ENCODE measurements around the gene ANXA11. TPM values are rescaled to one million over a fixed set of nuclear protein-coding genes. Genes with fewer than 3 reads are reported as not detected.
"Not testable (repeated sequence)": the region's sequence is repeated elsewhere in the genome, so short reads cannot be mapped to it uniquely, and the experiment has no call there.

ANXA11 gene
- total and polyA plus RNA-seq, 2 donors (not counting 1 experiment from before 2014, with no cell fraction given) = 124 to 206 TPM

DNA sequence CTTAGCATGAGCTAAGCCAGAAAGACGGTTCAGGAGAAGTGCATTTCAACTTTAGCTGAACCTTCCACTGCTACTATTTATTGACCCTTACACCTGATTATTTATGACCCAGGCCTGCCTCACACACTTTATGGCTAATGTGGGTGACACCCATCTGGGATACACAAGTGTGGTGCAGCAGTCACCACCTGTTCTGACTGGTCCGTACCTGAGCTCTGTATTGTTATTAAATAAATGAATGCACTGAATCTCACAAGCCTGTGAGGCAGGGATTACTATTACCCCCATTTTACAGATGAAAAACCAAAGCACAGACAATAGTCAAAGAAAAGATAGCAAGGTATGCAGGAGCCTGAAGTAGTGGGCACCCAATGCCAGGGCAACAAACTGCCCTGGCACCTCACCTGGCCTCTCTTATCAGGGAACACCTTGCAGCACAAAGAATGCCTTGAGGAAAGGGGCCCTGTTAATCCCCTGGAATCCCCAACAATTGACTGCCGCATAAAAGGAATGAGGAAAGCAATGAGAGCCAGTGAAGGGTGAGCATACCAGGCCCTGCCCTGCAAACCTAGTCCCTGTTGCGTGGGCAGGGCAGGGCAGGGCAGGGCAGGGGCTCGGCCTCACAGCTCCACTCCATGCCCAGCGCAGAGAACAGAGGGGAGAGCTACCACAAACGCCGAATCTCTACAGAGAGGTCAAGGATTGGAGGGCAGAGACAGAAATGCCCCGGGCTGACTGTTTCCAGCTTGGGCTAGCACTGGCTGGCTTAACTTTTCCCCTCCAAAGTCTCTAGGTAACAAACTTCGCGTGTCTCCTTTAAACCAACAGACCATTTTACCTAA, 1.3 kb downstream of the ANXA11 start:
- no peak for TF ChIP-seq EZH2 (IDR thresholded peaks at IDR 0.05; ENCODE audit: low read length, missing control alignments)
- TF ChIP-seq, protein P1, sequence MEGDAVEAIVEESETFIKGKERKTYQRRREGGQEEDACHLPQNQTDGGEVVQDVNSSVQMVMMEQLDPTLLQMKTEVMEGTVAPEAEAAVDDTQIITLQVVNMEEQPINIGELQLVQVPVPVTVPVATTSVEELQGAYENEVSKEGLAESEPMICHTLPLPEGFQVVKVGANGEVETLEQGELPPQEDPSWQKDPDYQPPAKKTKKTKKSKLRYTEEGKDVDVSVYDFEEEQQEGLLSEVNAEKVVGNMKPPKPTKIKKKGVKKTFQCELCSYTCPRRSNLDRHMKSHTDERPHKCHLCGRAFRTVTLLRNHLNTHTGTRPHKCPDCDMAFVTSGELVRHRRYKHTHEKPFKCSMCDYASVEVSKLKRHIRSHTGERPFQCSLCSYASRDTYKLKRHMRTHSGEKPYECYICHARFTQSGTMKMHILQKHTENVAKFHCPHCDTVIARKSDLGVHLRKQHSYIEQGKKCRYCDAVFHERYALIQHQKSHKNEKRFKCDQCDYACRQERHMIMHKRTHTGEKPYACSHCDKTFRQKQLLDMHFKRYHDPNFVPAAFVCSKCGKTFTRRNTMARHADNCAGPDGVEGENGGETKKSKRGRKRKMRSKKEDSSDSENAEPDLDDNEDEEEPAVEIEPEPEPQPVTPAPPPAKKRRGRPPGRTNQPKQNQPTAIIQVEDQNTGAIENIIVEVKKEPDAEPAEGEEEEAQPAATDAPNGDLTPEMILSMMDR (conservative IDR thresholded peaks at IDR 0.05 in 1 of 2, IDR thresholded peaks at IDR 0.05 in 1 of 2; ENCODE audit: low read depth in 1 of 2, low read length in 2 of 2) = no peak
- Histone ChIP-seq H3K27me3 (ENCODE audit: control insufficient read depth, insufficient read depth, low read length) (no peaks in the 10 kb centered on the region), H3K79me2 (ENCODE audit: control insufficient read depth, insufficient read depth, low read length) (peaks cover 75% of the 10 kb centered on the region), H3K4me2 (ENCODE audit: extremely low read depth, insufficient read depth, low read length) (peak overlapping the region; percentile 80), H3K4me1 (ENCODE audit: control insufficient read depth, extremely low read depth, insufficient read depth, low read length) (peaks cover 28% of the 10 kb centered on the region), H3K4me3 (replicated peaks in 1 of 4; ENCODE audit: control extremely low read depth in 1 of 4, insufficient read depth in 1 of 4, low read depth in 3 of 4, low read length in 4 of 4) (peak overlapping the region; percentile 73 to 96 (median 94)), H3K36me3 (ENCODE audit: control insufficient read depth, insufficient read depth, low read length) (peaks cover 3% of the 10 kb centered on the region), H3K9ac (ENCODE audit: insufficient read depth, low read length) (peak overlapping the region; percentile 94), H4K20me1 (ENCODE audit: control insufficient read depth, extremely low read depth, insufficient read depth, low read length) (peaks cover 2% of the 10 kb centered on the region), H3K9me3 (ENCODE audit: control insufficient read depth, insufficient read depth, low read depth, low read length) (no peaks in the 10 kb centered on the region), H3K27ac (ENCODE audit: insufficient read depth, low read length) (peak overlapping the region; percentile 95), H2AFZ (ENCODE audit: low read length) (no peak overlapping the region)
- peak in 1 of 2 donors; percentile 23 for DNase-seq (ENCODE audit: low read depth in 2 of 2)

DNA sequence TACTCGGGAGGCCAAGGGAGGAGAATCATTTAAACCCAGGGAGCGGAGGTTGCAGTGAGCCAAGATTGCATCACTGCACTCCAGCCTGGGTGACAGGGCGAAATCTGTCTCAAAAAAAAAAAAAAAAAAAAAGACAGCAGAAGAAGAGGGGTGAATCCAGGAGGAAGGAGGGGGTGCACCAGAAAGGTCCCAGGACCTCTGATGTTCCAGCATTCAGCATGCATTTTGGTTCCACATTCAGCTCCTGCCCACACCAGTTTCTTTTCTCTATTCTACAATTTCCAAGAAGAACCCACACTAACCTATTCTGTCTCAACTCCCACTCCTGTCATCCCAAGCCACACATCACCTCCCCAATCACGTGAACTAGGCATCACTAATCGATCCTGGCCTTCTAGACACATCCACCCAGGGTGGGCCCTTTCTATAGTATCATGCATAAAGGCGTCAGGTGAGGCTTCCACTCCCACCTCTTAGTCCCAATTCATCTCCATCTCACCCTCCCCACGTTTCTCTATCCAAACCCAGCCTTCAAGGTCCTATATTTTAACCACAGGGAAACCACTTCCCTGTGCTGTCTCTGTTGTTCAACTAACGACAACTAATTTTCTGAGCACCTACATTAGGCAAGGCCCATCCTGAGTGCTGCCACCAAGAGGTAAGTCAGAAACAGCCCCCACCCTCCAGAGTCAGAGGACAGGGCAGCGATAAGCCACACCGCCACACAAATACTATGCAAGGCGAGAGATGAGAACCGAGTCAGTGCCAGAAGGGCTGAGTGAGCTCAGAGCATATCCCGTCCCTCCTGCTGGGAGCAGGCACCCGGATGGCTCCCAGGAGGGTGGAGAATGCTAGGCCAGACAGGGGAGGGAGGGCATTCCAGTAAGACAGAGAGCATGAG, 2.2 kb downstream of the ANXA11 start:
- TF ChIP-seq EZH2 (IDR thresholded peaks at IDR 0.05; ENCODE audit: low read length, missing control alignments) = no peak
- TF ChIP-seq, protein P1 (conservative IDR thresholded peaks at IDR 0.05 in 1 of 2, IDR thresholded peaks at IDR 0.05 in 1 of 2; ENCODE audit: low read depth in 1 of 2, low read length in 2 of 2) = peak; percentile 11 to 18
- no peak overlapping the region for H2AFZ ChIP-seq (ENCODE audit: low read length)
- no peaks in the 10 kb centered on the region for H3K9me3 ChIP-seq (ENCODE audit: control insufficient read depth, insufficient read depth, low read depth, low read length)
- peaks cover 3% of the 10 kb centered on the region for H3K36me3 ChIP-seq (ENCODE audit: control insufficient read depth, insufficient read depth, low read length)
- H3K4me2 ChIP-seq (ENCODE audit: extremely low read depth, insufficient read depth, low read length) = peak overlapping the region; percentile 80
- H3K4me3 ChIP-seq (replicated peaks in 1 of 4; ENCODE audit: control extremely low read depth in 1 of 4, insufficient read depth in 1 of 4, low read depth in 3 of 4, low read length in 4 of 4) = peak overlapping the region; percentile 73 to 96 (median 94)
- peaks cover 82% of the 10 kb centered on the region for H3K79me2 ChIP-seq (ENCODE audit: control insufficient read depth, insufficient read depth, low read length)
- no peaks in the 10 kb centered on the region for H3K27me3 ChIP-seq (ENCODE audit: control insufficient read depth, insufficient read depth, low read length)
- H3K4me1 ChIP-seq (ENCODE audit: control insufficient read depth, extremely low read depth, insufficient read depth, low read length) = peaks cover 32% of the 10 kb centered on the region
- peaks cover 5% of the 10 kb centered on the region for H4K20me1 ChIP-seq (ENCODE audit: control insufficient read depth, extremely low read depth, insufficient read depth, low read length)
- peak overlapping the region; percentile 95 for H3K27ac ChIP-seq (ENCODE audit: insufficient read depth, low read length)
- peak overlapping the region; percentile 94 for H3K9ac ChIP-seq (ENCODE audit: insufficient read depth, low read length)
- DNase-seq (ENCODE audit: low read depth in 2 of 2) = peak; percentile 82 to 93

DNA sequence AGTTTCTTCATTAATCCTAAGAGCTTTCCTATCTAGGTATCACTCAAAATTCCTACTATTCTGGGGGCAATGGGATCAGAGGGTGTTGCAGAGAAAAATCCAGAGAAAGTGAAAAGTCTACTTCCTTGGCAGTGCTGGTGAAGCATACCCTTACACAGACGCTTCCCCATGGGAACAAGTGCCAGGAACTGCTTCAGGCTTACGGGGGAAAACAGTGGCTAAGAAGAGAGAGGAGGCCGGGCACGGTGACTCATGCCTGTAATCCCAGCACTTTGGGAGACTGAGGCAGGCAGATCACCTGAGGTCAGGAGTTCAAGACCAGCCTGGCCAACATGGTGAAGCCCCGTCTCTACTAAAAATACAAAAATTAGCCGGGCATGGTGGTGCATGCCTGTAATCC, 2.8 kb downstream of the ANXA11 start:
- peak in 1 of 2 donors; percentile 39 for DNase-seq (ENCODE audit: low read depth in 2 of 2)
- H4K20me1 ChIP-seq (ENCODE audit: control insufficient read depth, extremely low read depth, insufficient read depth, low read length); H3K27me3 ChIP-seq (ENCODE audit: control insufficient read depth, insufficient read depth, low read length); H3K36me3 ChIP-seq (ENCODE audit: control insufficient read depth, insufficient read depth, low read length); H3K9me3 ChIP-seq (ENCODE audit: control insufficient read depth, insufficient read depth, low read depth, low read length); H2AFZ ChIP-seq (ENCODE audit: low read length): not testable (repeated sequence)
- Histone ChIP-seq H3K4me1 (ENCODE audit: control insufficient read depth, extremely low read depth, insufficient read depth, low read length) (peaks cover 27% of the 10 kb centered on the region), H3K79me2 (ENCODE audit: control insufficient read depth, insufficient read depth, low read length) (peaks cover 88% of the 10 kb centered on the region), H3K4me3 (replicated peaks in 1 of 4; ENCODE audit: control extremely low read depth in 1 of 4, insufficient read depth in 1 of 4, low read depth in 3 of 4, low read length in 4 of 4) (peak overlapping the region; percentile 14 to 96 (median 68)), H3K4me2 (ENCODE audit: extremely low read depth, insufficient read depth, low read length) (peak overlapping the region; percentile 86), H3K9ac (ENCODE audit: insufficient read depth, low read length) (peak overlapping the region; percentile 13), H3K27ac (ENCODE audit: insufficient read depth, low read length) (peak overlapping the region; percentile 95)
